IMR-90 (cell line): ENCODE measurements around the gene TNRC6A. TPM values are rescaled to one million over a fixed set of nuclear protein-coding genes. Genes with fewer than 3 reads are reported as not detected.

ENCODE experiments used
- ATAC-seq: fragments of 200-7000 bp; cut with Tn5 transposase; 2 replicates; pipeline ENCODE4 v1.9.1; 2020; ENCODE audit warnings: low read depth, mild to moderate bottlenecking, moderate library complexity
- BruUV-seq: library from RNA; stranded (reverse); fragments of 400-500 nt; replicated peaks from 2 replicates; lab custom pipeline; 2021; lab: Mats Ljungman, UMichigan
- CTCF ChIA-PET: fragments of 300-600 bp; formaldehyde crosslinking; extraction: SDS; loops from one replicate; lab custom pipeline; 2021; ENCODE audit warnings: antibody characterized with exemption; lab: Yijun Ruan, JAX
- POLR2A ChIA-PET: fragments of 300-600 bp; sonication (Branson Sonifier 250); formaldehyde crosslinking; loops from one replicate; lab custom pipeline; 2022; ENCODE audit warnings: antibody characterized with exemption; ENCODE audit not compliant: unreplicated experiment; lab: Charles Lee
- DNase-seq: peaks from one replicate; pipeline ENCODE4 v3.0.0; 2013
- H2AFZ ChIP-seq: replicated peaks from 2 replicates; pipeline ENCODE3; 2013; ENCODE audit warnings: low read length, mild to moderate bottlenecking; ENCODE audit not compliant: poor library complexity
- H2AK5ac ChIP-seq: 2 replicates; pipeline ENCODE4 v1.6.1; 2013; ENCODE audit warnings: low read depth, low read length, inconsistent platforms
- H2AK9ac ChIP-seq: replicated peaks from 2 replicates; pipeline ENCODE3; 2013; ENCODE audit warnings: mild to moderate bottlenecking, low read depth, low read length, moderate library complexity; ENCODE audit not compliant: poor library complexity
- H2BK120ac ChIP-seq: 2 replicates; pipeline ENCODE4 v1.6.1; 2013; ENCODE audit warnings: low read depth, low read length, inconsistent platforms
- H2BK15ac ChIP-seq: 3 replicates; pipeline ENCODE4 v1.6.1; 2013; ENCODE audit warnings: low read depth, low read length, inconsistent platforms
- H2BK20ac ChIP-seq: 2 replicates; pipeline ENCODE4 v1.6.1; 2013; ENCODE audit warnings: low read depth, mild to moderate bottlenecking, inconsistent platforms, low read length, moderate library complexity
- H2BK5ac ChIP-seq: 2 replicates; pipeline ENCODE4 v1.6.1; 2013; ENCODE audit warnings: mild to moderate bottlenecking, low read depth, low read length, inconsistent platforms; ENCODE audit not compliant: poor library complexity, severe bottlenecking
- H3K14ac ChIP-seq: replicated peaks from 2 replicates; pipeline ENCODE4 v1.6.1; 2013; ENCODE audit warnings: low read depth, low read length, inconsistent platforms
- H3K18ac ChIP-seq: 2 replicates; pipeline ENCODE4 v1.6.1; 2013; ENCODE audit warnings: low read depth, low read length, control low read depth
- H3K23ac ChIP-seq: 2 replicates; pipeline ENCODE4 v1.6.1; 2013; ENCODE audit warnings: low read depth, low read length, inconsistent platforms
- H3K27ac ChIP-seq: 2 replicates; pipeline ENCODE4 v1.5.1; 2013; ENCODE audit warnings: mild to moderate bottlenecking, control low read depth, low read length; ENCODE audit not compliant: insufficient read depth
- H3K27me3 ChIP-seq: 2 replicates; pipeline ENCODE4 v1.6.1; 2013; ENCODE audit warnings: low read length; ENCODE audit not compliant: control insufficient read depth, insufficient read depth
- H3K36me3 ChIP-seq: 2 replicates; pipeline ENCODE4 v1.6.1; 2013; ENCODE audit warnings: low read length, mixed read lengths; ENCODE audit not compliant: control insufficient read depth, insufficient read depth
- H3K4ac ChIP-seq: 2 replicates; pipeline ENCODE4 v1.6.1; 2013; ENCODE audit warnings: low read depth, low read length, inconsistent platforms
- H3K4me1 ChIP-seq: 2 replicates; pipeline ENCODE4 v1.6.1; 2013; ENCODE audit warnings: low read length, mixed read lengths; ENCODE audit not compliant: control insufficient read depth, insufficient read depth
- H3K4me2 ChIP-seq: 2 replicates; pipeline ENCODE4 v1.6.1; 2013; ENCODE audit warnings: low read depth, mild to moderate bottlenecking, control low read depth, low read length, moderate library complexity
- H3K4me3 ChIP-seq: 2 replicates; pipeline ENCODE4 v1.5.1; 2013; ENCODE audit warnings: low read depth, mild to moderate bottlenecking, control low read depth, low read length, moderate library complexity; ENCODE audit not compliant: insufficient read depth
- H3K56ac ChIP-seq: 2 replicates; pipeline ENCODE4 v1.6.1; 2013; ENCODE audit warnings: low read length, inconsistent platforms; ENCODE audit not compliant: insufficient read depth; ENCODE audit errors: extremely low read depth
- H3K79me1 ChIP-seq, 2 experiments: 2 replicates each; pipeline ENCODE4 v1.6.1; 2013; ENCODE audit warnings: low read length in 2 of 2, inconsistent platforms in 1 of 2, low read depth in 1 of 2
- H3K9ac ChIP-seq: 2 replicates; pipeline ENCODE4 v1.6.1; 2013; ENCODE audit warnings: low read depth, low read length, control low read depth
- H3K9me1 ChIP-seq: 2 replicates; pipeline ENCODE4 v1.6.1; 2013; ENCODE audit warnings: low read length, inconsistent platforms; ENCODE audit not compliant: insufficient read depth
- H3K9me3 ChIP-seq: 2 replicates; pipeline ENCODE4 v1.6.1; 2013; ENCODE audit warnings: low read length; ENCODE audit not compliant: control insufficient read depth, insufficient read depth
- H4K20me1 ChIP-seq: 2 replicates; pipeline ENCODE4 v1.6.1; 2013; ENCODE audit warnings: low read length, inconsistent platforms; ENCODE audit not compliant: insufficient read depth
- H4K5ac ChIP-seq: 2 replicates; pipeline ENCODE4 v1.6.1; 2013; ENCODE audit warnings: mild to moderate bottlenecking, low read depth, low read length, control low read depth
- H4K8ac ChIP-seq, 2 experiments: 2 replicates each; pipeline ENCODE4 v1.6.1; 2013; ENCODE audit warnings: low read depth in 2 of 2, low read length in 2 of 2, control low read depth in 1 of 2, inconsistent platforms in 1 of 2
- H4K91ac ChIP-seq: 2 replicates; pipeline ENCODE4 v1.6.1; 2013; ENCODE audit warnings: low read depth, low read length, inconsistent platforms; ENCODE audit not compliant: insufficient read depth
- BHLHE40 ChIP-seq: fragments of 150-350 bp; IDR thresholded peaks from 2 replicates; pipeline ENCODE4 v1.6.1; 2016; ENCODE audit warnings: mild to moderate bottlenecking, low read depth, low read length
- CEBPB ChIP-seq: IDR thresholded peaks from 2 replicates; pipeline ENCODE4 v1.6.1; 2012; ENCODE audit warnings: low read depth, low read length, improper control_type of control experiment
- CHD1 ChIP-seq: IDR thresholded peaks from 2 replicates; pipeline ENCODE4 v1.6.1; 2012; ENCODE audit warnings: low read depth, low read length, improper control_type of control experiment
- MAFK ChIP-seq: IDR thresholded peaks from 2 replicates; pipeline ENCODE4 v1.6.1; 2012; ENCODE audit warnings: low read depth, low read length, improper control_type of control experiment
- MAZ ChIP-seq: IDR thresholded peaks from 2 replicates; pipeline ENCODE4 v1.6.1; 2012; ENCODE audit warnings: low read depth, mild to moderate bottlenecking, low read length, improper control_type of control experiment, moderate library complexity, borderline replicate concordance
- MXI1 ChIP-seq: IDR thresholded peaks from 2 replicates; pipeline ENCODE4 v1.6.1; 2012; ENCODE audit warnings: low read depth, mild to moderate bottlenecking, low read length, moderate library complexity, borderline replicate concordance
- POLR2A ChIP-seq: IDR thresholded peaks from 2 replicates; pipeline ENCODE4 v1.6.1; 2012; ENCODE audit warnings: mild to moderate bottlenecking, low read depth, low read length
- RCOR1 ChIP-seq: IDR thresholded peaks from 2 replicates; pipeline ENCODE4 v1.6.1; 2012; ENCODE audit warnings: mild to moderate bottlenecking, low read length, improper control_type of control experiment; ENCODE audit not compliant: insufficient replicate concordance
- RFX5 ChIP-seq: IDR thresholded peaks from 2 replicates; pipeline ENCODE4 v1.8.0; 2012; ENCODE audit warnings: low read depth, mild to moderate bottlenecking, low read length, moderate library complexity
- dilution Hi-C: fragments of 300-500 bp; cut with HindIII; formaldehyde crosslinking; loops from one replicate; pipeline ENCODE4 v1.14.3; 2018; ENCODE audit warnings: low sequenced_read_pairs; ENCODE audit not compliant: unreplicated experiment
- in situ Hi-C: fragments of 300-500 bp; cut with MboI; formaldehyde crosslinking; loops from 3 replicates; pipeline ENCODE4 v1.14.3; 2019; ENCODE audit warnings: low sequenced_read_pairs, inconsistent platforms, mixed read lengths
- intact Hi-C: fragments of 100-400 bp; cut with micrococcal nuclease; formaldehyde crosslinking; loops from 2 replicates; pipeline ENCODE4 v1.10.0; 2022
- polyA plus RNA-seq, 3 experiments: library from polyadenylated mRNA; depleted of rRNA; stranded (reverse); fragments of >200 nt; gene quantifications; 2 replicates each; pipeline ENCODE4 v1.2.3, GENCODE V29; 2012; ENCODE audit warnings: low replicate concordance in 1 of 3
- total RNA-seq: library from RNA; depleted of rRNA; stranded (reverse); fragments of >200 nt; gene quantifications from 2 replicates; pipeline ENCODE4 v1.2.3, GENCODE V29; 2012
- TF ChIP-seq, protein P1 (sequence below): conservative IDR thresholded peaks from 2 replicates; pipeline ENCODE4 v1.5.1; 2012; ENCODE audit warnings: mild to moderate bottlenecking, low read depth, low read length, improper control_type of control experiment

The TNRC6A gene
- total and polyA plus RNA-seq, 2 of the 4 experiments (the other 2 are of a cell fraction), result 32.4 to 42.3 TPM

DNA sequence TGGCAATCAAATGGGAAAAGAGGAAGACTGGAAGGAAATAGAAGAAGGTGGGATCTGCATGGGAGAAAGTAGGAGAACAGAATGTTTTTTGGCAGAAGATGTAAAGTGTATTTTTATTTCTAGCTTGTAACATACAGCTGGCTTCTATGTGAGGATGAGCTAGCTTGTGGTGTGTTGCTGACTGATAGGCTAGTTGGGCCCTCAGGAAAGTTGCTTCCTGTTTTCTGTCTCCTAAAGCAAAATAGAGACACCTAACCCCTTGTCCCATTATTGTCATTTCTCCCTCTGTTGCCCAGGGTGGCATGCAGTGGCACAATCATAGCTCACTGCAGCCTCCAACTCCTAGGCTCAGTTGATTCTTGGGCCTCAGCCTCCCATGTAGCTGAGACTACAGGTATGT, 15.9 kb downstream of the TNRC6A start:
- H3K79me1 ChIP-seq, result peaks cover 20 to 94% of the 10 kb centered on the region in 2 experiments
- TF ChIP-seq MAZ, result no peak
- TF ChIP-seq RFX5, result no peak
- TF ChIP-seq, protein P1, sequence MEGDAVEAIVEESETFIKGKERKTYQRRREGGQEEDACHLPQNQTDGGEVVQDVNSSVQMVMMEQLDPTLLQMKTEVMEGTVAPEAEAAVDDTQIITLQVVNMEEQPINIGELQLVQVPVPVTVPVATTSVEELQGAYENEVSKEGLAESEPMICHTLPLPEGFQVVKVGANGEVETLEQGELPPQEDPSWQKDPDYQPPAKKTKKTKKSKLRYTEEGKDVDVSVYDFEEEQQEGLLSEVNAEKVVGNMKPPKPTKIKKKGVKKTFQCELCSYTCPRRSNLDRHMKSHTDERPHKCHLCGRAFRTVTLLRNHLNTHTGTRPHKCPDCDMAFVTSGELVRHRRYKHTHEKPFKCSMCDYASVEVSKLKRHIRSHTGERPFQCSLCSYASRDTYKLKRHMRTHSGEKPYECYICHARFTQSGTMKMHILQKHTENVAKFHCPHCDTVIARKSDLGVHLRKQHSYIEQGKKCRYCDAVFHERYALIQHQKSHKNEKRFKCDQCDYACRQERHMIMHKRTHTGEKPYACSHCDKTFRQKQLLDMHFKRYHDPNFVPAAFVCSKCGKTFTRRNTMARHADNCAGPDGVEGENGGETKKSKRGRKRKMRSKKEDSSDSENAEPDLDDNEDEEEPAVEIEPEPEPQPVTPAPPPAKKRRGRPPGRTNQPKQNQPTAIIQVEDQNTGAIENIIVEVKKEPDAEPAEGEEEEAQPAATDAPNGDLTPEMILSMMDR, result no peak
- TF ChIP-seq CHD1, result no peak
- no peak for TF ChIP-seq BHLHE40
- TF ChIP-seq RCOR1, result no peak
- no peak for TF ChIP-seq CEBPB
- TF ChIP-seq MAFK, result no peak
- TF ChIP-seq MXI1, result no peak
- TF ChIP-seq POLR2A, result no peak
- H3K4me1 ChIP-seq, result peaks cover 20% of the 10 kb centered on the region
- no peak overlapping the region for H3K18ac ChIP-seq
- no peak overlapping the region for H2BK120ac ChIP-seq
- no peak overlapping the region for H3K56ac ChIP-seq
- H2AK9ac ChIP-seq, result no peak overlapping the region
- H3K27ac ChIP-seq, result no peak overlapping the region; the same call in 1 of the 2 replicates
- H4K8ac ChIP-seq, result no peak overlapping the region
- no peaks in the 10 kb centered on the region for H3K27me3 ChIP-seq
- BruUV-seq, result no TSS peak
- no peak overlapping the region for H3K14ac ChIP-seq
- H2AFZ ChIP-seq, result no peak overlapping the region
- H3K4me2 ChIP-seq, result no peak overlapping the region
- H3K9me3 ChIP-seq, result no peaks in the 10 kb centered on the region
- peak overlapping the region; percentile 18 for H2BK5ac ChIP-seq
- H3K9me1 ChIP-seq, result peaks cover 32% of the 10 kb centered on the region
- H4K91ac ChIP-seq, result no peak overlapping the region
- H2BK20ac ChIP-seq, result no peak overlapping the region
- no peak overlapping the region for H3K4me3 ChIP-seq
- H4K20me1 ChIP-seq, result peaks cover 99% of the 10 kb centered on the region
- no peak overlapping the region for H3K23ac ChIP-seq
- POLR2A ChIA-PET, result no interaction called here
- no peak overlapping the region for H4K5ac ChIP-seq
- H3K4ac ChIP-seq, result no peak overlapping the region
- CTCF ChIA-PET, result interaction anchor here (0.6 kb wide), 1 partner anchor 220 kb away, joined by 5 read pairs; no protein-coding TSS in a partner anchor
- no peak for DNase-seq
- intact Hi-C loops, result no loop called here
- dilution Hi-C loops, result no loop called here
- H3K9ac ChIP-seq, result no peak overlapping the region
- no peak overlapping the region for H2AK5ac ChIP-seq
- in situ Hi-C loops, result no loop called here
- no peak for ATAC-seq
- H3K36me3 ChIP-seq, result peaks cover 3% of the 10 kb centered on the region; the same call in 1 of the 2 replicates
- H2BK15ac ChIP-seq, result no peak overlapping the region
